HG03460 (cell line): Measurements from ENCODE around the gene DACT3.
"Not testable (repeated sequence)": the region's sequence is repeated elsewhere in the genome, so short reads cannot be mapped to it uniquely, and the experiment has no call there.

Experiments
- ATAC-seq: cut with Tn5 transposase; IDR thresholded peaks from one replicate; pipeline ENCODE4 v1.9.1; 2021; ENCODE audit not compliant: unreplicated experiment

DACT3 gene

GRCh38 chr19:46635920-46636761, 24.8 kb downstream of the DACT3 start, which contains the start of gene GNG8:
Gene GNG8, minus strand, starts transcription at chr19:46636202. Its CDS starts 1,520 bp downstream, at chr19:46634682.
- ATAC-seq, result no peak

- ATAC-seq, result no peak
These were observed 26.2 kb downstream of the DACT3 start for GRCh38 chr19:46634656-46635218.

- peak; percentile 53 for ATAC-seq
These were observed 26.8 kb downstream of the DACT3 start for GRCh38 chr19:46634045-46634655.

- ATAC-seq, result no peak
These were observed 27.9 kb downstream of the DACT3 start for GRCh38 chr19:46633130-46633529.

GRCh38 chr19:46631481-46631880, 29.5 kb downstream of the DACT3 start:
- ATAC-seq, result no peak

- no peak for ATAC-seq
These were observed 30.3 kb downstream of the DACT3 start for GRCh38 chr19:46630586-46631205.

- no peak for ATAC-seq
These were observed 31.4 kb downstream of the DACT3 start for GRCh38 chr19:46629546-46630025.

GRCh38 chr19:46628970-46629369, 32.0 kb downstream of the DACT3 start:
- ATAC-seq, result not testable (repeated sequence)

GRCh38 chr19:46626446-46626845, 34.5 kb downstream of the DACT3 start:
- ATAC-seq, result no peak

GRCh38 chr19:46625731-46626130, 35.3 kb downstream of the DACT3 start:
- no peak for ATAC-seq

GRCh38 chr19:46624958-46625661, 35.9 kb downstream of the DACT3 start, which contains the start of gene PTGIR:
Gene PTGIR, minus strand, starts transcription at chr19:46625089. Its CDS starts 864 bp downstream, at chr19:46624225.
- ATAC-seq, result no peak

- ATAC-seq, result no peak
These were observed 37.0 kb downstream of the DACT3 start for GRCh38 chr19:46623915-46624502.

GRCh38 chr19:46622118-46622446, 38.9 kb downstream of the DACT3 start:
- no peak for ATAC-seq

- ATAC-seq, result no peak
These were observed 39.5 kb downstream of the DACT3 start for GRCh38 chr19:46621191-46622117.

- ATAC-seq, result no peak
These were observed 40.3 kb downstream of the DACT3 start for GRCh38 chr19:46620716-46621115.

- no peak for ATAC-seq
These were observed 40.7 kb downstream of the DACT3 start for GRCh38 chr19:46620267-46620666.

GRCh38 chr19:46618670-46619231, 42.2 kb downstream of the DACT3 start:
- ATAC-seq, result no peak

- ATAC-seq, result no peak
These were observed 43.4 kb downstream of the DACT3 start for GRCh38 chr19:46617601-46618000.
